ENCODE measurements around the gene PML.

The PML gene

DNA sequence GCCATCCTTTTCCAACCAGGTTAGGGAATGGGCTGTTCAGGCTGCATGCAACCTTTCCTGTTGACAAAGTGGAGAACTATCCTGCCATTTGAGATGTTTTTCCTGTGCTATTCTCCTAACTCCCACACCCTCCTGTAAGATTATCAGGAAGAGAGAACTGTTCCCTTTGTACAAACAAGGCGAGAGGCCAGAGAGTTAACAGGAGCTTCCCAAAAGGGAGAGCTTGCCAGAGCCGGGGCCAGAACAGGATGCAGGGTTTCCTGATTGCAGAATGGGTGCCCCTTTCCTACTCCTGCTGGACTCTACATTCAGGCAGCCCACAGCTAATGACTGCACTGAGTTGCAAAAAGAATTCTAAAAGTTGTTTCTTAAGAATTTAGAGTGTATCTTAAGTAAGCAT is 17.1 kb downstream of the PML start:
- no peak for DNase-seq

DNA sequence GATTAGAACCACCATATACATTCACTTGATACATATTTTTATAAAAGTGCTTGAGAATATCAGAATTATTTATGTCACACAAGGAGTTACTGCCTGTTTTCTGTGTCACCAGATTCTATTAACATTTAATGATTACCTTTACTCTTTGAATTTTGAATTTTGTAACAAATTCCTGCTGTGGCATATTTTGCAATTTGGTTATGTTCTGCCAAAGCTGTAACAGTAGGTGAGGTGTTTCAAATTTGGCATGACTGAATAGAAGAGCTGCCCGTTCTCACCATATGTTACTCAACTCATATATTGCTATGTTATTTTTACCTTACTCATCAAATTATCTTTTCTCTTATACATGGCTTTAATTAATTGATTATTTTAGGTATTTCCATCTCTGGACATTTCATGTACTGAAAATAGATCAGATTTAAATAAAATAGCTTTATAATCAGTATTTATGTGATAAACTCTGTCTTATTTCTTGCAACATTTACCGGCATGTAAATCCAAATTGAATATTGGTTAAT is 18.9 kb downstream of the PML start:
- DNase-seq = no peak

DNA sequence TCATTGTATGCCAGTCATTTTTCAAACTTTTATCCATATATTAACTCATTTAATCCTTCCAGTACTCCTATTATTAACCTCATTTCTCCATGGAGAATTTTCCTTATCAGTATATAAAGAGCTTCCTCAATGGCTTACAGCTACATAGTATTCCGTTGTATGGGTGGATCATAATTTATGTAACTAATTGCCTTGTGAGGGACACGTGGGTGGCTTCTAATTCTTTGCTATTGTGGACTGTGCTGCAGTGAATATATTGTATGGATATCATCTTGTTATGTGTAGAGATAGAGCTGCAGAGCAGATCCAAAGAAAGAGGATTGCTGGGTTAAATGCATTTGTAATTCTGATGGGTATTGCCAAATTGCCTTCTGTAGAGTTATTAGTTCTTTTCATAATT is 25.2 kb downstream of the PML start:
- DNase-seq = no peak

DNA sequence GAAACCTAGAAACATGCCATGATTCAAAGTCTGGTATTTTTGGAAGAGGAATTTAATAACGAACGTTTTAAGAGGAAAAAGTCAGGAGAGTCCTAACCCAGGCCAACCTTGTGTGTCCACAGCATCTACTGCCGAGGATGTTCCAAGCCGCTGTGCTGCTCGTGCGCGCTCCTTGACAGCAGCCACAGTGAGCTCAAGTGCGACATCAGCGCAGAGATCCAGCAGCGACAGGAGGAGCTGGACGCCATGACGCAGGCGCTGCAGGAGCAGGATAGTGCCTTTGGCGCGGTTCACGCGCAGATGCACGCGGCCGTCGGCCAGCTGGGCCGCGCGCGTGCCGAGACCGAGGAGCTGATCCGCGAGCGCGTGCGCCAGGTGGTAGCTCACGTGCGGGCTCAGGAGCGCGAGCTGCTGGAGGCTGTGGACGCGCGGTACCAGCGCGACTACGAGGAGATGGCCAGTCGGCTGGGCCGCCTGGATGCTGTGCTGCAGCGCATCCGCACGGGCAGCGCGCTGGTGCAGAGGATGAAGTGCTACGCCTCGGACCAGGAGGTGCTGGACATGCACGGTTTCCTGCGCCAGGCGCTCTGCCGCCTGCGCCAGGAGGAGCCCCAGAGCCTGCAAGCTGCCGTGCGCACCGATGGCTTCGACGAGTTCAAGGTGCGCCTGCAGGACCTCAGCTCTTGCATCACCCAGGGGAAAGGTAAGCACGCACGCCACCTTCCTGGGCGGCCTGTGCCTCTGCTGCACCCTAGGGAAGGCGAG is 28.4 kb downstream of the PML start:
- no peak for DNase-seq

DNA sequence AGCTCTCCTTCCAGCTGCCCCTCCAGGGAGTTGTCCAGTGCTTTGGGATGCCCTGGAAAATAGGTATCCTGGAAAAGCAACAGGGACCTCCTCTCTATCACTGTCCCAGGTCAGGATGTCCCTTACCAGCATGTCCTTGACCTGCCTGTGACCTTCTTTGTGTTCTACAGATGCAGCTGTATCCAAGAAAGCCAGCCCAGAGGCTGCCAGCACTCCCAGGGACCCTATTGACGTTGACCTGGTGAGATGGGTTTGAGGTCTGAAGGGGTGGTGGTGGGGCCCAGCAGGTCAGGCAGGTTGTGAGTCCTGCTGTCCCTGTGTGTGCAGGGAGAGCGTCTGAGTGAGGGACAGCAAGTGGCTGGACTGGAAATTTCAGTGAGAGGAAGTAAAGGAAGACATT is 30.2 kb downstream of the PML start:
- no peak for DNase-seq

DNA sequence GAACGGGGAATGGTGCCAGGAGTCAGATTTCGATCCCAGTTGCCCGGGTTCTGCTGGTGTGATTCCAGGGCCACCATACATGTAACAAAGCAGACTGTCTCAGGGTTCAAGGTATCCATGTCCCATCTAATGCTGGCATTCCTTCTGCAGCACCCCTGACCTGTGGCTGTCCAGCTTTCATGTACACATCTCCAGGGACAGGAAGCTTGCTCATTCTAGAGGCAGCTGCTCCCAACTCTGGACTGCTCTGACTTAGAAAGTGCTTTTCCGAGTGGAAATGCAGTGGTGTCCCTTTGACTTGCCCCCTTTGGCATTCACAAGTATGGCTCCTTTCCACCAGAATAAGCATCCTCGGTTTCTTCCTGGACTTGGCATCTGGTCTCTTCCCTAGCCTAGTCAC is 30.9 kb downstream of the PML start:
- no peak for DNase-seq

DNA sequence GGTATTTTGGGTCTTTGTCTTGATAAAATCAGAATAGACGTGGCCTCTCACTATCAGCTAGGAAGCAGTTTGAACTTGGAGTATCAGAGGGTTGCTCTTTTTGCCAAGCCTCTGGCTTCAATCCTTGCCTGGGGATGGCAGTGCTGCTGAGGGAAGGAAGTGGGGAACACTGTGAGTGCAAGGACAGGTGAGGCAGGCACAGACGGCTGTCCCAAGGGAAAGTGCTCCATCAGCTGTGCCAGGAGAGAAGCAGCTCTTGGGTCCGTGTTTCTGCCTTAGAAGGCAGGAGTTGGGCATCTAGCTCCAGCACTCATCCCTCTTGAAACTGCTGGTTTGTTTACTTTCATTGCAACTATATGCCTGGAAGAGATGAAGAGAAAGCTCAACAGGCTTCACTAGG is 33.2 kb downstream of the PML start:
- DNase-seq = no peak

DNA sequence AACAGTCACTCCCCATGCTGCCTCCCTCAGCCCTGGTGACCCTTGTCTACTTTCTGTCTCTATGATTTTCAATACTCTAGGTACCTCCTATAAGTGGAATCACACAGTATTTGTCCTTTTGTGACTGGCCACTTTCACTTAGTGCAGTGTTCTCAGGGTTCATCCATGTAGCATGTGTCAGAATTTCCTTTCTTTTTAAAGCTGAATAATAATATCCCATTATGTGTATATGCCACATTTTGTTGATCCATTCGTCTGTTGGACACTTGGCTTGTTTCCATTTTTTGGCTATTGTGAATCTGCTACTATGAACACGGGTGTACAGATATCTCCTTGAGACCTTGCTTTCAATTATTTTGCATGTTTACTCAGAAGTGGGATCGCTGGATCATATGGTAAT is 34.1 kb downstream of the PML start:
- no peak for DNase-seq

DNA sequence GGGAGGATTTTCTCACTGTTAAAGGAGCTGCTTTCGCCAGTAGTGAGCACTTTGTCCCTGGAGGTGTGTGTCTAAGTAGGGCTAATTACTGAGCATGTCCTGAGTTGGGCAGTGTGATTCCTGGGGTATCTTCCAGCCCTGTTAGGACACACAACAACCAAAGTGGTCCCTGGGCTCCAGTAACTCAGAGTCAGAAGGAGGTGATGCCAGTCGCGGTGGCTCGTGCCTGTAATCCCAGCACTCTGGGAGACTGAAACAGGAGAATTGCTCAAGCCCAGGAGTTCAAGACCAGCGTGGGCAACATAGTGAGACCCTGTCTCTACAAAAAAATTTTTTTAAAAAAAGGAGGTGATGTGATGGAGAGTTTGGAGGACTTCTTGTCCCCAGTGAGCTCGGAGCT is 37.5 kb downstream of the PML start:
- no peak for DNase-seq

DNA sequence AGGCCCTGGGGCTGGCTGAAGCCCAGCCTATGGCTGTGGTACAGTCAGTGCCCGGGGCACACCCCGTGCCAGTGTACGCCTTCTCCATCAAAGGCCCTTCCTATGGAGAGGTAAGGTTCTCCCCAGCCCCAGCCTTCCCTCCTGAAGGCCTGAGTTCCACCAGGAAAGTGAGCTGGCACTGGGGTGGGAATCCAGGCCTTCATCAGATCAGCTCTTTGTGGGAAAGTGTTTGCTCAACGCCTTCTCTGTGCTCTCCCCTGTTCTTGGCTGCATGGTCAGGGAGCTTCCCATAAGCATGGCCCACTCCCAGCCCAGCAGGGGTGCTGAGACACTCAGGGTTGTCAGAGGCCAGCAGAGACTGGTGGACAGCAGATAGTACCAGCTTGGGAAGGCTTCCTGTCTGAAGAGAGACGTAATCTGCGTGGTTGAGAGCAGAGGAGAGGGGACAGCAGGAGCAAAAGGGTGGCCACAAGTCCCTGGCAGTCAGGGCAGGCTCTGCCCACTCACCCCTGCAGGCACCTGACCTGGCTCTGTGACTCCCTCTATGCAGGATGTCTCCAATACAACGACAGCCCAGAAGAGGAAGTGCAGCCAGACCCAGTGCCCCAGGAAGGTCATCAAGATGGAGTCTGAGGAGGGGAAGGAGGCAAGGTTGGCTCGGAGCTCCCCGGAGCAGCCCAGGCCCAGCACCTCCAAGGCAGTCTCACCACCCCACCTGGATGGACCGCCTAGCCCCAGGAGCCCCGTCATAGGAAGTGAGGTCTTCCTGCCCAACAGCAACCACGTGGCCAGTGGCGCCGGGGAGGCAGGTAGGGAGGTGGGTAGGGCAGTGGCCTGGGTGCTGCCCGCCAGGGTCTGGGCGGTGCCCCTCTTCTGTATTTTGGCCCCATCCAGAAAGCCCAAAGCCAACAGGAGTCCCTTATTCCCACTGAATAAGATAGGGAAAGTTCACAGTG is 38.4 kb downstream of the PML start:
- DNase-seq = no peak

DNA sequence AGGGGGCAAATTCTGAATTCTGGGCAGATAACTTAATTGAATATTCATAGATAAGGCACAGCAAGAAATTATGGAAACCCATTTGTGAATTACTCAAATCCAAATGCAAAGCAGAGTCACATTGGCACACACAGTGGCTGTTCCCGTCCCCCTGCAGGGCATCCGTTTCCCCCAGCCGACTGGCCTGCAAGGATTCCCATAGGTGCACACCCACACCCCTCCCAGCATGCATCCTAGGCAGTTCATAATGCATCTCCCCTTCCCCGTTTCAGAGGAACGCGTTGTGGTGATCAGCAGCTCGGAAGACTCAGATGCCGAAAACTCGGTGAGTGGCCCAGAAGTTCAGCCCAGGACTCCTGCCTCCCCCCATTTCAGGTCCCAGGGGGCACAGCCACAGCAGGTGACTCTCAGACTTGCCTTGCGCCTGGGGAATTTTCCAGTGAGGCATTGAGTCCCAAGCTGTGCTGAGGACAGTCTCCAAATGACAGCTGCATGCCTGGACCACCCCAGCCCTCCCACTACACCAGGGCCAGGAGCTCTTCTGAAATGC is 39.8 kb downstream of the PML start:
- no peak for DNase-seq

DNA sequence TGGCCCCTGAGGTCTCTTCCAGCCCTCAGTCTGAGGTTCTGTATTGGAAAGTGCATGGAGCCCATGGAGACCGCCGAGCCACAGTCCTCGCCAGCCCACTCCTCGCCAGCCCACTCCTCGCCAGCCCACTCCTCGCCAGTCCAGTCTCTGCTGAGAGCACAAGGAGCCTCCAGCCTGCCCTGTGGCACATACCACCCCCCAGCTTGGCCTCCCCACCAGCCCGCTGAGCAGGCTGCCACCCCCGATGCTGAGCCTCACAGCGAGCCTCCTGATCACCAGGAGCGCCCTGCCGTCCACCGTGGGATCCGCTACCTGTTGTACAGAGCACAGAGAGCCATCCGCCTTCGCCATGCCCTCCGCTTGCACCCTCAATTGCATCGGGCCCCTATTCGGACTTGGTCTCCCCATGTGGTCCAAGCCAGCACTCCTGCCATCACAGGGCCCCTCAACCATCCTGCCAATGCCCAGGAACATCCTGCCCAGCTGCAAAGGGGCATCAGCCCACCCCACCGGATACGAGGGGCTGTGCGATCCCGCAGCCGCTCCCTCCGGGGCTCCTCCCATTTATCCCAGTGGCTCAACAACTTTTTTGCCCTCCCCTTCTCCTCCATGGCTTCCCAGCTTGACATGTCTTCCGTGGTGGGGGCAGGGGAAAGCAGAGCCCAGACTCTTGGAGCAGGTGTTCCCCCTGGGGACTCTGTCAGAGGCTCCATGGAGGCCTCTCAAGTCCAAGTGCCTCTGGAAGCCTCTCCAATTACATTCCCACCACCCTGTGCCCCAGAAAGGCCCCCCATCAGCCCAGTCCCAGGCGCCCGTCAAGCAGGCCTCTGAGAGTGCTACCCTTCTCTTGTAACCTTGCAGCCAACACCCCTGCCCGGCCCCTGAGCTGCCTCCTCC is 40.9 kb downstream of the PML start:
- DNase-seq = no peak

DNA sequence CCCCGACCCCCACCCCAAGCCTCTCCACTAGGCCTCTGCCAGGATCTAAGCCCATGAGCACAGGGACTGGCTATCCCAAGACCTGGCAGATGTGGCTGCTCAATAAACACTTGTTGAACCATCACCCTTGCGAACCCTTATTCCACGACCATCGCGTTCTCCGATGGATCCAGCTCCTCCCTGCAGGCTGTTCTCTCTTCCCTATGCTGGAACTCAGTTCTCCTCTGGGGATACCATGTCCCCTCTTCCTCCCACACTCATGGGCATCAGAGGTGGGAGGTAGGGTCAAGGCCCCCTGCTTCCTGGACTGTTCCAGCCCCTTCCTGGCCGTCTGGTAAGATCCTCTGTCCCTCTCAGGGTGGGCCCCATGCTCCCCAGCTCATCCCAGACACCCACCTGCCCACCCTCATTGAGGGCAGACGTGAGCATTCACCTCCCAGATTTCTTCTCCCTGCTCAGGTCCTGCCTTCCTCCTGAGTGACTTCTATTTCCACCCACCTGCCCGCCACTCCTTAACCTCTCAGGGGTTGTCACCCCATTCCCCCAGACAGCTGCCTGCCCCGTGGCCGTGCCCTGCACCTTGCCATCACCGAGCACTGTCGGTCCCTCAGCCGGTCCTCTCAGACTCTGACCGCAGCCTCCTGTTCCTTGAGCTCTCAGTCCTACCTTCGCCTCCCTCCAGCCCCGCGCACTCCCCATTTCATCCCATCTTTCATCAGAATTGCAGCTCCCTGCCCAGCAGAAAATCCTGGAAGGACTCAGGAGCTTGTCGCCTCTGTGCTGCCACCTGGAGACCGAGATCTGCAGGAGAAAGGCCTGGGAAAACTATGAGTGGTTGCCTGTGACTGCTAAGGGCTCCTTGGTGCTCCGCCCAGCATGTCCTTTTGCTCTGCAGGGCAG is 42.0 kb downstream of the PML start:
- DNase-seq = no peak

DNA sequence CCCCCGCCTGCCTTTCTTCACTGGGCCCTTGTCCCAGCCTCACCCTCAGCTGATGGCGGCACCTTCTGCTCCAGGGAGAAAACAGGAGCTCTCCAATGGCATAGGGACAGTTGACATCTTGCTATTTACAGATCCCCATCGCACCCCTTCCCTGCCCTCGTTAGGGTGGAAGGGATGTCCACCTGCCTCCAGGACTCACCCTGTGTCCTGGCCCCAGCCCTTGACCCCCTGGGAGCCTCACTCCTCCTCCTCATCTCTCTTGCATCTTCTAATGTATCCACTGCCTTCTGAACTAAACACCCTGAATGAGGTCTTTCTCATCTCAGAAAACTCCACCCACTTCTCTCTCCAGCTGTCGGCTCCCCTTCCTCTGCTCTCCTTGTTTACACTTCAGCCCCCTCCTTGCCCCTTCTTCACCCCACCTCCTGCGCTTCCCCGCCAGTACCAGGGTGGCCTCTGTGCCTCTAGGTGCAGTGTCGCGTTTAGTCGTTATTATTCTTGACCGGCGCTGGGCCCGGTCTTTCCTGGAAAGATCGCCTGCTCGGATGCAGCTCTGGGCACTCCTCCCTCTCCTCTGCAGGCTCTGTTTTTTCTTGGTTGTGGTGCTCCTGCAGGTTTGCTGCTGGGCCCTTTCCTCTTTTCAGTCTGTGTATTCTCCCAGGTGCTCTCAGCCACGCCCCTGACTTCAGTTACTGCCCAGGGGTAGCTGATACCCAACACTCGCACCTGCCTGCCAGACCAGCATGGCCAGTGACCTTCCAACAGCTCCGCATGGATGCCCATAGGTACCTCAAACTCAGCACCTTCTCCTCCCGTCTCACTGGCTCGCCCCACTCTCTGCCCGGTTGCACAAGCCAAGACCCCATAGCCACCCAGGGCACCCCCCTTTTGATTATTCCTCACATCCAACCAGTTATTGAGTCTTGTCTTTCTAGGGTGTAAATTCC is 42.9 kb downstream of the PML start:
- no peak for DNase-seq

DNA sequence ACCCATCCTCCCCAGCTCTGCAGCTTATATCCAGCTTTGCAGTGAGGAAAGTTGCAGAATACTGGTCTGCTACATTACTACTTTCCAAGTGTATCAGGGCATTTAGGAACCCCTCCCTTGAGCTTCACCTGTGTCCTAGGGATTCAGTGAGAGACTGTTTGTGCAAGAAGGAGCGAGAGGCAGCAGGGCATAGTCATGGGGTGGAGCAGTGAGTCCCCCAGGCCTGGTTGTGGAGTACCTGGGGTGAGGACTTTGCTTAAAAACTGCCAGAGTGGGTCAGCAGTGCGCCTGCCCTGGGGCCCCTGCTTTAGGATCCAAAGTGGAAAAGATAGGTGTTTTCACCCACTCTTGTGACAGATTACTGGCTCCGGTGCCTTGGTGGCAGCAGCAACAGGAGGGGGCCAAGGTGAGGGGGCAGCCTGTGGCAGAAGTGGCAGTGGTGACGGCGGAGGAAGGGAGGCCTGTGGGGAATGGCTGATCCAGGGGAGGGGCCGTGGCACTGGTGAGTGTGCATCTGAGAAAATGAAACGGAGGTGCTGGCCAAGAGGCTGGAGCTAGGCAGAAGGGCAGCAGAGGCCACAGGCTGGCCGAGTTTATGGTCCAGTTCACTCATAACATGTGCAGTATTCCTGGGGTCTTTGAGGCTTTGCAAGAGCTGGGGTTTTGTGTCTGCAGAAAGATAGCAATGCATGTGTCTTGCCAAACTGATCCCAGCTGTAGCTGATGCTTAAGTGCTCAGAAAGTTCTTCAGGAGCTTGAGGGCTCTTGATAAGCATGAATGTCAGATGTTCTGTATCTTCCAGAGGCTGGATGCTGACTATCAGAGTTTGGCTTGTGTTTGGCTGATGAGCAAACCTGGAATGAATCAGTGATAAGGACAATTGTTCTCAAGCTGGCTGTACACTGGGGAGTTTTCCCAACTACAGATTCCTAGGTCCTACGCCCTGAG is 44.5 kb downstream of the PML start:
- no peak for DNase-seq

DNA sequence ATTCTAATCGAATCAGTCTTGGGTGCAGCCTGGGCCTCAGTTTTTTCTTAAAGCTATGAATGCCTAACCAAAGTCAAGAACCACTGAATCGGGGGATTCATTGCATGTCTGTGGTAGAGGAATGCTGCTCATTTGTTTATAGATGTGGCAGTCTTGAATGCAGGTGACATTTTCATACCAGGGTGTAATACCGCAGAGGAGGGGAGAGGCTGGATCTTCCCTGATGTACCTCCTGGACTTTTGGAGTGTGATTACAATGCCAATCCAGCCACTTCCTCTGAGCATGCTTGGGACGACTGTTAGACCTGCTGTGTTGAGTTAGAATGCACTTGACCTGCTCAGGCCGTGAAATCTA is 45.1 kb downstream of the PML start:
- DNase-seq = no peak

DNA sequence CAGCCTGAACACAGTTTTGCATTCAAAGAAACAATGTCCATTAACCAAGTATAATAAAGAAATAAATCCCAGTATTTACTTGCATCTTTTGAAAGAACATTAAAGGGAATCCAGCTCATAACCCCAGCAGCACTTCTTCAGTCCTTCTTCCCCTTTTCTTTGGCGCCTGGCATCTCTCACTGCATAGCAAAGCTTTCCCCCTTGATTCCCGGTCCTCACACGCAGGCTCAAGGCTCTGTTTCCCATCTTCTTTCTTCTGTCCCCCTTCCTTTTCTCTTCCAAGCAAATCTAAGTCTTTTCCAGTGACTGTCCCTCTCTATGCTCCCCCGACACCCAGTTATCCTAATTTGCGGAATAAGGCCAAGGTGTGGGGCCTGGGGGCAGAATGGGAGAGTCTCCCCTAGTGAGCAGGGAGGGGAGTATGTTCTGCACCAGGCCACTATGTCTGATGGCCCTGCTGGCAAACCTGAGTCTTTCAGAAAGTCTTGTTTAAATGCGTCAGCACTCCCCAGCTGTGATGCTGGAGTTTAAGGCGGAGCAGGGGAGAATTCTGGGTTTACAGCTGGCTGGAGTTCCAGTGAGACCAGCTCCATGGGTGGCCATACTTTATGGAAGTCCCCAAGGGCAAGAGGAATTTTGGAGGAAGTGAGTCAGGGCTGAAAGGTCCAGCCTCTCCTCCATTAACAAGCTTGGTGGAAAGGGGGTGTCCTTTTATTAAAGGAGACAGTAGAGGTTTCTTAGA is 45.8 kb downstream of the PML start:
- DNase-seq = no peak

DNA sequence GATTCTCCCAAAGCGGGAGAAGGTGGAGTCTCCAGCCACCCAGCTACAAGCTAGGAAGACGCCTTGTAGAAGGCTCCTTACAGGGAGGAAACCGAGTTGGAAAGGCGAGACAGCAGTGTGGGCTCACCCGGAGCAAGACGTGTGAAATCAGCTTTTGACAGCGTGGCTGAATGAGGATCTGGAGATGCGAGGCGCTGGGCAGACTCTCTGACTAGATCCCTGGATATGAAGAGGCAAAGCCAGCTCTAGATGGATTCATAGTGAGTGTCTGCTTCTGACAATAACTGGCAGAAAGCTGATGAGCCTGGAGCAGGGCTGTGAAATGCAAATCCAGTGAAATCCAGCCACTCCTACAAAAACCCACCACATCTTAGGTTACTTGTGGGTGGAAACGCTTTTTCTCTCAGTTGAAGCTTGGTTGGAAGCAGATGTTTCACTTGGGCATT is 46.8 kb downstream of the PML start:
- no peak for DNase-seq

Measured in stimulated activated CD4-positive, alpha-beta T cell treated with anti-CD3 and anti-CD28 coated beads, Interleukin-1b, Interleukin-23, amount 100 ng/mL, for 48 hours (primary cell).